ENCODE measurements around the gene RLIM.
A peak's percentile ranks its signal among the peaks of the same experiment; 100 is the strongest.
"Not testable (repeated sequence)": the region's sequence is repeated elsewhere in the genome, so short reads cannot be mapped to it uniquely, and the experiment has no call there.

The RLIM gene

GRCh38 chrX:74614093-74614909 lies at the start of gene RLIM:
RLIM (minus strand) TSS chrX:74614624; CDS start chrX:74595977, 18,647 bp downstream.
- DNase-seq (ENCODE audit: low read depth in 2 of 2): peak; percentile 91 to 92

GRCh38 chrX:74656079-74656745 lies 41.8 kb upstream of the RLIM start:
- no peak for DNase-seq (ENCODE audit: low read depth in 2 of 2)

GRCh38 chrX:74654953-74655352 lies 40.5 kb upstream of the RLIM start:
- DNase-seq (ENCODE audit: low read depth in 2 of 2): not testable (repeated sequence)

GRCh38 chrX:74636749-74637314 lies 22.4 kb upstream of the RLIM start:
- DNase-seq (ENCODE audit: low read depth in 2 of 2): no peak

- DNase-seq (ENCODE audit: low read depth in 2 of 2): no peak
These were observed 893 bp downstream of the RLIM start for GRCh38 chrX:74613370-74614092.

GRCh38 chrX:74606799-74607198 lies 7.6 kb downstream of the RLIM start:
- no peak for DNase-seq (ENCODE audit: low read depth in 2 of 2)

- no peak for DNase-seq (ENCODE audit: low read depth in 2 of 2)
These were observed 8.1 kb downstream of the RLIM start for GRCh38 chrX:74606342-74606741.

- DNase-seq (ENCODE audit: low read depth in 2 of 2): no peak
These were observed 11.4 kb downstream of the RLIM start for GRCh38 chrX:74603040-74603439.

GRCh38 chrX:74602142-74602541 lies 12.3 kb downstream of the RLIM start:
- no peak for DNase-seq (ENCODE audit: low read depth in 2 of 2)

GRCh38 chrX:74593593-74593992 lies 20.8 kb downstream of the RLIM start:
- no peak for DNase-seq (ENCODE audit: low read depth in 2 of 2)

- DNase-seq (ENCODE audit: low read depth in 2 of 2): no peak
These were observed 28.7 kb downstream of the RLIM start for GRCh38 chrX:74585766-74586165.

GRCh38 chrX:74579597-74580198 lies 34.7 kb downstream of the RLIM start:
- DNase-seq (ENCODE audit: low read depth in 2 of 2): peak; percentile 20 to 21

- no peak for DNase-seq (ENCODE audit: low read depth in 2 of 2)
These were observed 36.3 kb downstream of the RLIM start for GRCh38 chrX:74578137-74578536.

- DNase-seq (ENCODE audit: low read depth in 2 of 2): no peak
These were observed 57.0 kb downstream of the RLIM start for GRCh38 chrX:74557378-74557777.

- DNase-seq (ENCODE audit: low read depth in 2 of 2): no peak
These were observed 62.5 kb downstream of the RLIM start for GRCh38 chrX:74551934-74552333.

GRCh38 chrX:74550295-74550802 lies 64.1 kb downstream of the RLIM start:
- DNase-seq (ENCODE audit: low read depth in 2 of 2): peak; percentile 36 to 42

- DNase-seq (ENCODE audit: low read depth in 2 of 2): no peak
These were observed 67.4 kb downstream of the RLIM start for GRCh38 chrX:74546984-74547383.

GRCh38 chrX:74545880-74546523 lies 68.4 kb downstream of the RLIM start:
- no peak for DNase-seq (ENCODE audit: low read depth in 2 of 2)

GRCh38 chrX:74540635-74541249 lies 73.7 kb downstream of the RLIM start:
- DNase-seq (ENCODE audit: low read depth in 2 of 2): no peak

GRCh38 chrX:74536832-74537371 lies 77.5 kb downstream of the RLIM start:
- DNase-seq (ENCODE audit: low read depth in 2 of 2): no peak
